ENCODE data around the gene C8B. TPM values are rescaled to one million over a fixed set of nuclear protein-coding genes. Genes with fewer than 3 reads are reported as not detected.

C8B gene
- total and polyA plus RNA-seq, 12 donors, result not detected

DNA sequence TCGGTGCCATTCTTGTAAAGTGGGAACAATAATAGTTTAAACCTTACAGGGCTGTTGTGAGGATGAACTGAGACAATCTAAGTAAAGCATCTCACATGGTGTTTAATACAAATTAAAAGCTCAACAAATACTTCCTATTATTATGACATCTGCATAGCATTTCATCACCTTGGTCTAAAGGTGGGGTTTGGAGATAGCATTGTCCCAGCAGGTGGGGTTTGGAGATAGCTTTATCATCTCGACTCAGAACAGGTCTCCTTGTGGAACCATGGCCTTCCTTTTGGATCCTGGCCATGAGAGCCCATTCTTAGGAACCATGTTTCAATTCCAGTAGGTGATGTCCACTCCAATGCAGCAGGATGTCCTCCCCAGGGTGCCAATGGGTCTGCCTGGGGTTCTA, 20.6 kb upstream of the C8B start:
- TF ChIP-seq, protein P1, sequence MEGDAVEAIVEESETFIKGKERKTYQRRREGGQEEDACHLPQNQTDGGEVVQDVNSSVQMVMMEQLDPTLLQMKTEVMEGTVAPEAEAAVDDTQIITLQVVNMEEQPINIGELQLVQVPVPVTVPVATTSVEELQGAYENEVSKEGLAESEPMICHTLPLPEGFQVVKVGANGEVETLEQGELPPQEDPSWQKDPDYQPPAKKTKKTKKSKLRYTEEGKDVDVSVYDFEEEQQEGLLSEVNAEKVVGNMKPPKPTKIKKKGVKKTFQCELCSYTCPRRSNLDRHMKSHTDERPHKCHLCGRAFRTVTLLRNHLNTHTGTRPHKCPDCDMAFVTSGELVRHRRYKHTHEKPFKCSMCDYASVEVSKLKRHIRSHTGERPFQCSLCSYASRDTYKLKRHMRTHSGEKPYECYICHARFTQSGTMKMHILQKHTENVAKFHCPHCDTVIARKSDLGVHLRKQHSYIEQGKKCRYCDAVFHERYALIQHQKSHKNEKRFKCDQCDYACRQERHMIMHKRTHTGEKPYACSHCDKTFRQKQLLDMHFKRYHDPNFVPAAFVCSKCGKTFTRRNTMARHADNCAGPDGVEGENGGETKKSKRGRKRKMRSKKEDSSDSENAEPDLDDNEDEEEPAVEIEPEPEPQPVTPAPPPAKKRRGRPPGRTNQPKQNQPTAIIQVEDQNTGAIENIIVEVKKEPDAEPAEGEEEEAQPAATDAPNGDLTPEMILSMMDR (IDR thresholded peaks at IDR 0.05), result no peak
- no peak overlapping the region for H3K4me3 ChIP-seq
- no peaks in the 10 kb centered on the region for H3K4me1 ChIP-seq
- peaks cover 0 to 1% (median 0%) of the 10 kb centered on the region in 11 donors for H3K9me3 ChIP-seq
- WGBS, 2 donors, result 73 to 75% methylated on average over 2 of the region's 2 CpGs
- no peak for DNase-seq
- ATAC-seq, result no peak
- H3K27me3 ChIP-seq, result no peaks in the 10 kb centered on the region
- no peak overlapping the region for H3K27ac ChIP-seq
- intact Hi-C loops (cut with DNase I), result no loop called here
- H3K36me3 ChIP-seq, result no peaks in the 10 kb centered on the region

GRCh38 chr1:56985857-56986256, 20.0 kb upstream of the C8B start:
- Histone ChIP-seq H3K4me3 (no peak overlapping the region), H3K4me1 (no peaks in the 10 kb centered on the region), H3K27ac (no peak overlapping the region), H3K9me3 (no peaks in the 10 kb centered on the region), H3K27me3 (no peaks in the 10 kb centered on the region), H3K36me3 (no peaks in the 10 kb centered on the region)
- DNase-seq (no peak), ATAC-seq (no peak)
- TF ChIP-seq, protein P1 (IDR thresholded peaks at IDR 0.05), result no peak
- intact Hi-C loops (cut with DNase I), result no loop called here
- 88 to 100% methylated on average over 2 of the region's 2 CpGs for WGBS, 2 donors

DNA sequence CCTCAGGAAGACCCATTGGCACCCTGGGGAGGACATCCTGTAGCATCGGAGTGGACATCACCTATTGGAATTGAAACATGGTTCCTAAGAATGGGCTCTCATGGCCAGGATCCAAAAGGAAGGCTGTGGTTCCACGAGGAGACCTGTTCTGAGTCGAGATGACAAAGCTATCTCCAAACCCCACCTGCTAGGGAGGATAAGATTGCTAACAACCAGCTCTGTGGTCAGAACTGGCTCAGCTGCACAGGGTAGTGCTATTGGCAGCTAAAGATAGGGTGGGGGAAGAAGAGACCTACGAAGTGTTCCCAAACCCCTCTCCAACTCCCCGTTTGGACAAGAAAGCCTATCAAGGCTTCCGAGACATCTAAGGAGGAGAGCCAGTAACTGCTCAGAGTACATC, 17.7 kb upstream of the C8B start:
- Histone ChIP-seq H3K36me3 (no peaks in the 10 kb centered on the region), H3K4me3 (no peak overlapping the region), H3K27me3 (no peaks in the 10 kb centered on the region), H3K9me3 (no peaks in the 10 kb centered on the region), H3K27ac (no peak overlapping the region), H3K4me1 (peaks cover 0 to 6% (median 0%) of the 10 kb centered on the region in 9 donors)
- DNase-seq (no peak), ATAC-seq (no peak)
- 52 to 66% methylated on average over 6 of the region's 6 CpGs for WGBS, 2 donors
- intact Hi-C loops (cut with DNase I), result no loop called here
- TF ChIP-seq, protein P1 (IDR thresholded peaks at IDR 0.05), result no peak

DNA sequence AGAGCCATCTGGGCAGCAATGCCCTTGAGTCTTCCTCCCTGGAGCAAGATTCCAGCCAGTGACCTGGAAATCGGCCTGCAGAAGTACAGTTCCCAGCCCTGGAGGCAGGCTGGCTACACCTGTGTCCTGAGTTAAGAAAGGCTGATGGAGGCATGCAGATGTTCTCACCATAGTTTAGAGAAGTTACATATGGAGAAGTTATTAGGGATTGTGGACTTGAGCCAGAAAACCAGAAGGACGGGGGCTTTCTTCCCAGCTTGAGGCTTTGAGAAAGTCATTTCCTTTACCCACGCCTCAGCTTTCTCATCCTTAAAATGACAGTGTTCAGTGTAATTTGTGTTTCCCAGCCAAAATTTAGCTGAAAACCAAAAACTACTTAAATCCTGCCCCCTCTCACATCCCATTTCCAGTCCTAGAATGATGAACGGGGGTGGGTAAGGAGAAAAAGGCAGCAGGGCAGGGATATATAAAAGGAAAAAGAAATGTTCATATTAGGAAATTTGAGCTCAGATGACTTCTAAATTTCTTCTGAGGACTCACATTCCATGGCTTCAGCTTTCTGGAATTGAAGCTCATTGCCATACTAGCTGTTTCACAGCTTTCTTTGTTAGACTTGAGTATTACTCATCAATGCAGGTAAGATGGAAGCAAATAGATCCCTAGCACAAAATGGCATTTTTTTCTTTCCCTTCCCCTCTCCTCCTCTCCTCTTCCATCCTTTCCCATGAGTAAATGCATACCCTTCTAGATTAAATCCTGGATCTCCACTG, 14.4 kb upstream of the C8B start:
- Histone ChIP-seq H3K4me3 (no peak overlapping the region), H3K27ac (no peak overlapping the region), H3K9me3 (no peaks in the 10 kb centered on the region), H3K27me3 (peaks cover 0 to under 1% (median 0%) of the 10 kb centered on the region in 7 donors), H3K4me1 (peaks cover 0 to 6% (median 0%) of the 10 kb centered on the region in 9 donors), H3K36me3 (no peaks in the 10 kb centered on the region)
- TF ChIP-seq, protein P1 (IDR thresholded peaks at IDR 0.05), result no peak
- DNase-seq, result no peak
- intact Hi-C loops (cut with DNase I), result no loop called here
- WGBS, 2 donors, result 35 to 44% methylated on average over 4 of the region's 4 CpGs
- ATAC-seq, result peak in 1 of 8 donors; percentile 39

All from heart right ventricle (tissue), 16 donors.